ENCODE results near the gene TNPO2. TPM values are rescaled to one million over a fixed set of nuclear protein-coding genes. Genes with fewer than 3 reads are reported as not detected.

TNPO2 gene
- total RNA-seq, 2 experiments from 2014 or later, result 47.3 to 47.4 TPM

- H3K36me3 ChIP-seq (ENCODE audit: insufficient read depth, low read length), result peaks cover 68% of the 10 kb centered on the region
- H3K9me3 ChIP-seq (ENCODE audit: control insufficient read depth in 1 of 2, insufficient read depth in 1 of 2, low read length in 2 of 2), result no peaks in the 10 kb centered on the region
- H3K27ac ChIP-seq (ENCODE audit: low read depth in 1 of 2, low read length in 2 of 2), result no peak overlapping the region
- no peaks in the 10 kb centered on the region for H3K4me1 ChIP-seq (ENCODE audit: insufficient read depth, low read length)
- H3K27me3 Mint-ChIP-seq, result no peaks in the 10 kb centered on the region
- no peak for ATAC-seq (ENCODE audit: poor library complexity)
- intact Hi-C loops (cut with DNase I, micrococcal nuclease), result no loop called here
- no peak overlapping the region for H3K4me3 Mint-ChIP-seq
- no peak overlapping the region for H3K27ac Mint-ChIP-seq
- H3K36me3 Mint-ChIP-seq (ENCODE audit: low read depth), result peaks cover 75% of the 10 kb centered on the region
- CTCF ChIA-PET, result no interaction called here
- H3K9me3 Mint-ChIP-seq, result no peaks in the 10 kb centered on the region
- no peaks in the 10 kb centered on the region for H3K4me1 Mint-ChIP-seq (ENCODE audit: low read depth)
- POLR2A ChIA-PET, result no interaction called here
- H3K4me3 ChIP-seq (ENCODE audit: low read length), result no peak overlapping the region
- no peak for DNase-seq
- TF ChIP-seq CTCF (IDR thresholded peaks at IDR 0.05), result no peak
- no peaks in the 10 kb centered on the region for H3K27me3 ChIP-seq (ENCODE audit: control insufficient read depth in 1 of 2, insufficient read depth in 2 of 2, low read length in 2 of 2)
Observed at GRCh38 chr19:12705654-12706331, 17.9 kb downstream of the TNPO2 start.

GRCh38 chr19:12705169-12705568, 18.6 kb downstream of the TNPO2 start:
- Mint-ChIP-seq H3K27ac (no peak overlapping the region), H3K4me3 (no peak overlapping the region), H3K9me3 (no peaks in the 10 kb centered on the region), H3K27me3 (no peaks in the 10 kb centered on the region), H3K36me3 (ENCODE audit: low read depth) (peaks cover 71% of the 10 kb centered on the region), H3K4me1 (ENCODE audit: low read depth) (no peaks in the 10 kb centered on the region)
- TF ChIP-seq CTCF (IDR thresholded peaks at IDR 0.05), result no peak
- POLR2A ChIA-PET, result no interaction called here
- intact Hi-C loops (cut with DNase I, micrococcal nuclease), result no loop called here
- Histone ChIP-seq H3K4me3 (ENCODE audit: low read length) (no peak overlapping the region), H3K4me1 (ENCODE audit: insufficient read depth, low read length) (no peaks in the 10 kb centered on the region), H3K27me3 (ENCODE audit: control insufficient read depth in 1 of 2, insufficient read depth in 2 of 2, low read length in 2 of 2) (no peaks in the 10 kb centered on the region), H3K27ac (ENCODE audit: low read depth in 1 of 2, low read length in 2 of 2) (no peak overlapping the region), H3K9me3 (ENCODE audit: control insufficient read depth in 1 of 2, insufficient read depth in 1 of 2, low read length in 2 of 2) (no peaks in the 10 kb centered on the region), H3K36me3 (ENCODE audit: insufficient read depth, low read length) (peaks cover 64% of the 10 kb centered on the region)
- DNase-seq, result no peak
- ATAC-seq (ENCODE audit: poor library complexity), result no peak
- CTCF ChIA-PET, result no interaction called here

- H3K9me3 Mint-ChIP-seq, result no peaks in the 10 kb centered on the region
- H3K4me3 Mint-ChIP-seq, result no peak overlapping the region
- Histone ChIP-seq H3K27me3 (ENCODE audit: control insufficient read depth in 1 of 2, insufficient read depth in 2 of 2, low read length in 2 of 2) (no peaks in the 10 kb centered on the region), H3K9me3 (ENCODE audit: control insufficient read depth in 1 of 2, insufficient read depth in 1 of 2, low read length in 2 of 2) (no peaks in the 10 kb centered on the region), H3K36me3 (ENCODE audit: insufficient read depth, low read length) (peaks cover 59% of the 10 kb centered on the region), H3K27ac (ENCODE audit: low read depth in 1 of 2, low read length in 2 of 2) (no peak overlapping the region), H3K4me1 (ENCODE audit: insufficient read depth, low read length) (no peaks in the 10 kb centered on the region), H3K4me3 (ENCODE audit: low read length) (no peak overlapping the region)
- peaks cover 69% of the 10 kb centered on the region for H3K36me3 Mint-ChIP-seq (ENCODE audit: low read depth)
- ChIA-PET POLR2A (no interaction called here), CTCF (no interaction called here)
- no peaks in the 10 kb centered on the region for H3K27me3 Mint-ChIP-seq
- intact Hi-C loops (cut with DNase I, micrococcal nuclease), result no loop called here
- DNase-seq (peak in 1 of 14 experiments; percentile 32), ATAC-seq (ENCODE audit: poor library complexity) (peak; percentile 41)
- TF ChIP-seq CTCF (IDR thresholded peaks at IDR 0.05), result no peak
- H3K4me1 Mint-ChIP-seq (ENCODE audit: low read depth), result peaks cover 3% of the 10 kb centered on the region
- H3K27ac Mint-ChIP-seq, result no peak overlapping the region
Observed at GRCh38 chr19:12703046-12703445, 20.7 kb downstream of the TNPO2 start.

Measured in CD4-positive, alpha-beta T cell (primary cell).